HG02678 (cell line): ENCODE results near the gene NDRG2.

Experiments used
- ATAC-seq: cut with Tn5 transposase; IDR thresholded peaks from one replicate; pipeline ENCODE4 v1.9.1; 2021; ENCODE audit warnings: mild to moderate bottlenecking, moderate library complexity; ENCODE audit not compliant: unreplicated experiment

The NDRG2 gene

DNA sequence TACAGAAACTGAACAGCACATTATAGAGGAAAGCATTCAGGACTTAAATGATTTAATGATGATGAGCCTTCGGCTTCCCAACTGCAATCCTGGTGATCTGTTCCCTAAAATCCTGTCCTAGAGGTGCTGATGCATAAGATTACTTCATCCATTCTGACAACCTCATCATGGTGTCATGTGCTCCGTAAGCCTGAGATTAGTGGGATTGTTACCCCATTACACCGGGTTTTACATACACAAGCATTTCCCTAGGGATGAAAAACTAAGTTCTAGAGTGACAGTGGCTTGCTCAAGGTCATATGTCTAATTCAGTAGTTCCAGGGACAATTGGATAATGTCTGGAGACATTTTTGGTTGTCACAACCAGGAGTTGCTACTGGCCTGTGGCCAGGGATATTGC, 12.3 kb upstream of the NDRG2 start:
- ATAC-seq = no peak

DNA sequence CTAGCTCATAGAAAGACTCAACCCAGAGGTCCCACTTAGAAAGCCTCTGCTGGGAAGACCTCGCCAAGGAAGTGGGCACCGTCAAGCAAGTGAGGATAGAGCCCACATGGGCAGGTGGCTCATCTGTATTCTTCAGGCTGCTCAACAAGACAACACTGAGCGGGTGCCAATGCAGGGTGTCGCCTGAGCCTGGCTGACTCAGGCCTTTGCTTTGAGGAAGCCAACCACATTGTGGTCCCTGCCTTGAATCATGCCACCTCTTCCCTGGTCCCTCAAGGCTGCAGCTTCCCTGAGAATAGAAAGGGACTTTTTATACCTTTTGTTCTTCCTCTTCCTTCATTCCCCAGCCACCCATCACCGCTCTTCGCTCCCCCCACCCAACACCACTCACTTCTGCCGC, 11.9 kb upstream of the NDRG2 start:
- no peak for ATAC-seq

DNA sequence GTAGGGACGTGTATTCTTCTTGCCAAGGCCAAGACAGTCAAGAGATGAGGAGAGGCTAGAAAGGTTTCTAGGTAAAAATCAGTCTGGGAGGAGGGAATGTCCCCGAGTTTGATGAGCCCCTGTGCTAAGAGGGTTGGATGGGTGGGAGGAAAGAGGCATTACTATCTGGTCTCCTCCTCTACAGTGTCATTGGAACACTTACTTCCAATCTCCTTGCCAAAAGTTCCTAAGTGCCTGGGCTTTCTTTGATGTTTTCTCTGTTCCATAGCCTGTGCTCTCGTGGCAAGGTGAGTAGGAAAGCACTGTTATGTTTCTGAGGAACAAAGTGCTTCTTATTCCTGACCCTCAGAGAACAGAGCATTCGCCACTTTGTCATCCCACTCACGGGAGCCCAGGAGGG, 9.8 kb upstream of the NDRG2 start, which contains the start of gene RNASE13:
TSS of gene RNASE13 (minus strand) at position 101 of the 400 bp plus-strand sequence. CDS start 519 bp downstream, outside the sequence.
- ATAC-seq = no peak

DNA sequence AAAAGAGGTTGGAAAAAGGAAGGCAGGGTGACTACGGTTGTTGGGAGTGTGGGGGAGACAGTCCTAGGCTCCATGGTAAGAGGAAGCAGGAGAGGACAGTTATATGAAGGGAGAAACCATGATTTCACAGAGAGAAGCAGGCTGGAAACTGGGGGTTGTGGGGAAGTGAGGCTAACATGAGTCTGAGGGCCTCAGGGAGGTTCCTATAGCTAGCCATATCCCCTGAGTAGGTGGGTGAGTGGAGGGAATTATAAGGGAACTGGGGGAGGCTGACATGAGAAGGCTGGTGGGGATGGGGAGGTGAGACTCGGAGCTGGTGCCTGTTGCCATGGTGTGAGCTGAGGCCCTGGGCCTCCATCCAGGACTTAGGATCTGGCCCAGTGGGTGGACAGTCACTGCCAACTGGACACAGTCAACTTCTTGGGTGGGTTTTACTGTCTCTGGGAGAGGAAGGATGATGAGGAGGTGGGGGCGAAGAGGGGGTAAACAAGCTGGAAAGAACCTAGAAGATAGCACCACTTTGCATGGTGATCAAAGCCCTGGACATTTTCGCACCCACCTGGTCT, 8.4 kb upstream of the NDRG2 start:
- ATAC-seq = no peak

DNA sequence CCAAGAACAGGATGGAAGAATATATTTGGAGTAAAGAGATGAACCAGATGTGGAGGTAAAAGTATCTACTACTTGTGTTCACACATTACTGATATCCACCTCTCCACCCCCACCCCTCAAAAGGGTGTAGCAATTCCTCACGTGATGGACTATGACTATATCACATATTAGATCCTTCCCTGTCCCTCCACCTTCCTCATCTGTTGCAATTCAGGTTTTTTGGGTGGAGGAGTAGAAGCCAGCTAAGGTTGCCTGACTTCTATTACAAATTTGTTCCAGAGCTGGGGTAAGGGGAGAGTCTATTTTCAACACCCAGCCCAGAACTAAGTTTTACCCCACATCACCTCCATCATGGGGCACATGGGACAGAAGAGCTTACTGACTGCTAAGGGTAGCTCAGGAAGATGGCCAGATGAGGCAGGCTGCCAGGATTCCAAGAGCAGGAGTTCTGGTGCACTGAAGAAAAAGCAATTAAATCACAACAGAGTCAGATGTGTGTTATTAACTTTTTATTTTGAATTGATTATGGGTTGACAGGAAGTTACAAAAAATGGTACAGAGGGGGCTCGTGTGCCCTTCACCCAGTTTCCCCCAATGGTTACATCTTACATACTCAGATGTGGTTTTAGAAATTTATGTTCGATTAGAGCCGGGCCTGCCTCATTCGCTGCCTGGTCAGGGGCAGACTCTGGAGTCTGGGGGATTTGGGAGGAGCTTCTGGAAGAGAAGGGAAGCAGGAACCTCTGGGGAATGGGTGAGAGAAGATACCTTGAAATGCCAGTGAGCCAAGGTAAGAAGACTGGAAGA, 7.7 kb upstream of the NDRG2 start:
- no peak for ATAC-seq

DNA sequence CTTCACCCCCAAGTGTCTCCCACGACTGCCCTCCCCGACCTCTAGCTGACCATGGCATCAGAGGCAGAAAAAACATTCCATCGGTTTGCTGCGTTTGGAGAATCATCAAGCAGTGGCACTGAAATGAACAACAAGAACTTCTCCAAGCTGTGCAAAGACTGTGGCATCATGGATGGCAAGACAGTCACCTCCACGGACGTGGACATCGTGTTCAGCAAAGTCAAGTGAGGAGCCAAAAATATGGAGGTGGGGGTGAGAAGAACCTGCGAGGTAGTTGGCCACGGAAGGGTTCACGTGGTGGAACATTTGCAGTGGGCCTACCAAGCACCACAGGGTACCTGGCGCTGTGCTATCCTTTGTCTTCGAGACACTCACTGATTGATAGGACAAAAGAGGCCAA, 5.7 kb upstream of the NDRG2 start:
- ATAC-seq = no peak

DNA sequence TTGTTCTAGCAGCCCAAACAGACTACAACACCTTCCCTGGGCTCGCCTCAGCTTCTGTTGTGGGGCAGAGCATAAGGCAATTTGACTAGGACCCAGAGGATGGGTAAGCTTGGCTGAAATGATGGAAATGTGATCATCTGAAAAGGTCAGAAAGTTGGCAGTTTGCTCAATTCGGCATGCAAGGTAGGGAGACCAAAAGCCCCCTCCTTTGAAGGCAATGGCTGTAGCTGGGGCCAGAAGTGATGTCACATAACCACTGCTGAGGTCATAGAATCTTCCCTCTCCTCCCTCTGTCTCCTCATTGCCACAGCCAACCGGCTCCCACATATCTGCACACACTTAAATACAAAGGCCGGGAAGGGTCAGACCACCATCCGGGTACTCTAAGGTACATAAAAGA, 5.1 kb upstream of the NDRG2 start, which contains the start of gene TPPP2:
TSS of gene TPPP2 (plus strand) at position 301 of the 400 bp plus-strand sequence. CDS start 365 bp downstream, outside the sequence.
- no peak for ATAC-seq

DNA sequence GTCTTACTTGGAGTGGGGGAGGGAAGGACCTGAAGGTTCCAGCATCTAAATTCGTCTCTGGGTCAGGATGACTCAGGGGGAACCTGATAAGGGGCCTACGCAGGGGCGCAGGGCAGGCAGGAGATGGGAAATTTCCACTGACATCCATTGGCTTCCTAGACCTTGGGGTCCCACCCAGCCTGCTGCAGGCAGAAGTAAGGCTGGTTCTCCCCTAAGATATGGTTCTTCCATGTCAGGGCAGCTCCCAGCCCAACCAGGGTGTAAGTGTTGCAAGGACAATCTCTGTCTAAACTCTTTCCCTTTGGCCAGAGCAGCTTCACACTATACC, 2.1 kb upstream of the NDRG2 start:
- no peak for ATAC-seq

DNA sequence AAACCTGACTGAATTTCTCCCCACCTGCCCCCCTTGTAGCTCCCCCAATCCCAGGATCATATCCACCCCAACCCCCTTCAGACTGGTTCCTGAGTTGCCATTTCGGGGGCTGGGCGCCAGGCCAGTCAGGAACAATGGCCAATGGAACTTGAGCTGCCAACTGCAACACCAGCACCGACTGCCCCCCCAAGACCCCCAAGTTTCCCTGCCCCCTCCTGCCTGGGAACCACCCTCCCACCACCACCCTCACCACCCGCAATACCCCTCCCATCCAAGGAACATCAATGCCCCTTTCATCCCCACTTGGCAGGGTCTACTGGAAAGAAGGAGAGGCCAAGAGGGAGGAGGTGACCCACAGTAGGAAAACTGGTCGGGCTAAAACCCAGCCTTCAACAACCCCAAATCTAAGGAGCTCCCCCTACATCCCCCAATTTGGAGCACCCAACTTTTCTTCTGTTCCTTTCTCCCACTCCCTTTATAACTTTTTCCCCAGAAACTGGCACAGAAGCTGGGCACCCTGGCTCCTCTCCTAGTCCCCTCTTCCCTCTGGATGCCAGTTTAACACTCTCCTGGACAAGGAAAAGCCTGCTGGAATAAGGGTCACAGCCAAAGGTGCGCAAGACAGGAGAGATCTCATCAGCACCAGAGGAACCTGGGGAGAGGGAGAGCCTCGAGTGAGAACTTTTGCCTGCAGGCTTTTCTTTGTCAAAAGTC, 1.6 kb upstream of the NDRG2 start:
- ATAC-seq = no peak

DNA sequence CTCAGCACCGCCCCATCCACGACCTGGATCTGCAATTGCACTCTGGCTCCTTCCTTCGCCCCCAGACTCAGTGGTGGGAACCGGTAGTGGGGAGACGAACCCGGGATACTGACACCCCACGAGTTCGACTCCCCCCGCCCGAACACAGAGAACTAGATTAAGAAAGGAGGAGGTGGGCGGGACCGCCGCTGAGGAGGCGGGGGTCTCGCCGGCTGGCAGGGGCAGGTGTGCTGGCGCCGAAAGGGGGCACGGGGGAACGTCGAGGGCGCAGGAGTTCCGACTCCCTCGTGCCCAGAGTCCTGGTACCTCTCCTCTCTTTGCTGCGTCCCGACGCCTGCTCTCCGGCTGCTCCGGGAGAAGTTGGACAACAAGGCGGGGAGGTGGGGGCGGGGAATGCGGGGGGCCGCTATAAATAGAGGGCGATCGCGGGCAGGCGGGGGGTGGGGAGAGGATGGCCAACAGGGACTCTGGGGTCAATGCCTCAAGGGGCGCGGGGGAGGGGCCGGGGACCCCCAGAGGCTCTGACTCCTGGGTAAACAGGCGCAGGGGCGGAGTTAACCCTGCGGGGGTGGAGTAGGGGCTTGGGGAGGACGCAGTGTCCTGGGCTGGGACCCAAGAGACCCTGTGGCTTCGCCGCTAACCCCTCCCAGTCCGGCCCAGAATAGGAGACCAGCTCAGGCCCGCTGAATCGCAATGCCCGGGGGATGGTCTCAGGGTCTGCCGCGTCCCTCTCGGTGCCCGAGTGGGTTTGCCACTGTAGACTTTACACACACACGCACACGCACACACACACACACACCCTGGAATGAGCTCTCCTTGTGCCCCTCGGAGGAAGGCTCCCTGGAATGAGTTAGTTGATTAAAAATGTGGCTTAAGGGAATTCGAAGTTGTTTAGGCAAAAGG, 761 bp upstream of the NDRG2 start:
- no peak for ATAC-seq

DNA sequence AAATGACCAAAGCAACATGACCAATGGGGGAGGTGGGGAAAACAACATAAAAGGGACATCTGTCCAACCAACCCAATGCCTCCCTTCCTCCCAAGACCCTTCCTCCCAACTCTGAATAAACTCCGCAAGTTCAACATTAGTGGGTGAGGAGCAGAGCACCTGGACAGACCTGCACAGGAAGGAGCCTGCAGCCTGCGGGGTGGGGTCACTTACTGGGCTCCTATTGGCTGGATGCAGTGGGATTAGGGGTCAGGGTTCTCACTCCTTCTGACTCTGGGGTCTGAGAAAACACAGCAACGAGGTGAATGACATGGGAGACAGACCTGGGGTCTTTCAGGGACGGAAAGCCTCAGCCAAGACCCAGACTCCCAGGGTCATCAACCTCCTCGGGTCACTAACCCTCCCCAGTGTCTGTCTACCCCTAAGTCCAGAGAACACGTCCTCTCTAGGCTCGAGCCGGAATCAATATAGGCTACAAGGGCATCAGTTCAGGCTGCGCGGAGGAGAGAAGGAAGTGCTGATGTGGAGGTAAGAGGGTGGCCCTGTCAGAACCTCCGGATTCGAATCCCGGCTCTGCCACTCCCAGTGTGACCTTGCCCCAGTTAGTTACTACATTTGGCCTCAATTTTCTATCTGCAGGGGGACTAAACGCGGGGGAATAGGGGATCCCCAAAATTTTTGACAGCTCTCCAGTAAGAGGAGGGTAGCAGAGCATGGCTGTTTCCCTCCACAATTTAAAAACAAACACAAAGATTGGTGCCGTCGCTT, 860 bp downstream of the NDRG2 start:
- ATAC-seq = no peak

DNA sequence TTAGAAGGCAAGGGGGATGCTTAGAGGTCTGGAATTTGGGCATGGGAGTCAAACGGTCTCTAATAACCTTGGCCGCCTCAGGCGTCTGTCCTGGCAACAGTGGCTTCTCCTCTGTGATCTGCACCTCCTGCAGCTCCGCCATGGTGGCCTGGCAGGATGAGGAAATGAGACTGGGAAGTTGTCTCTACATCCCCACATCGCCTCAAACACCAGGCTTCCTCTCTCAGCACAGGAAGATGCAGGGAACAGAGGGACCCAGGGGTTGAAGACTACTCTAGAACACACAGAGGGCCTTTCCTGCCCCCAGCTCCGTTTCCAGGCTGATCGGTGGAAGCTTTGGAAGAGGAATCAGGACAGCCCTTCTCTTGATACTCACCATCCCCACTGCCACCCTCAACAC, 1.7 kb downstream of the NDRG2 start:
- ATAC-seq = no peak

DNA sequence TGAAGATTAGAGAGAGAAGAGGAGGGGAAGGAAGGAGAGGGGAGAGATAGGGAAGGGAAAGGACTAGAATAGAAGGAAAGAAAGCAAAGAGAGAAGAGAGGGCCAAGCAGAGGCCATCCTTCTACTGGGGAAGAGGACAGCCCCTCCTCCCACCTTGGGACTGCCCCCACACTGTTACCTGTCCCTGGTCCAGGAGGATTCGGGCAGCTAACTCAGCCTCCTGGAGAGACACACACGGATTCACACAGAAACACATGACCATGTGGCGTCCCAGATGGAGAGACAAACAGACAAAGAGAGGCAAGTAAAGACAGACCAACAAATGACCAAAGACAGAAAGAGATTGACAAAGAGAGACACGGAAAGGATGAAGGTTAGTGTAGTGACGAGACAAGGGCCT, 2.2 kb downstream of the NDRG2 start:
- ATAC-seq = no peak

DNA sequence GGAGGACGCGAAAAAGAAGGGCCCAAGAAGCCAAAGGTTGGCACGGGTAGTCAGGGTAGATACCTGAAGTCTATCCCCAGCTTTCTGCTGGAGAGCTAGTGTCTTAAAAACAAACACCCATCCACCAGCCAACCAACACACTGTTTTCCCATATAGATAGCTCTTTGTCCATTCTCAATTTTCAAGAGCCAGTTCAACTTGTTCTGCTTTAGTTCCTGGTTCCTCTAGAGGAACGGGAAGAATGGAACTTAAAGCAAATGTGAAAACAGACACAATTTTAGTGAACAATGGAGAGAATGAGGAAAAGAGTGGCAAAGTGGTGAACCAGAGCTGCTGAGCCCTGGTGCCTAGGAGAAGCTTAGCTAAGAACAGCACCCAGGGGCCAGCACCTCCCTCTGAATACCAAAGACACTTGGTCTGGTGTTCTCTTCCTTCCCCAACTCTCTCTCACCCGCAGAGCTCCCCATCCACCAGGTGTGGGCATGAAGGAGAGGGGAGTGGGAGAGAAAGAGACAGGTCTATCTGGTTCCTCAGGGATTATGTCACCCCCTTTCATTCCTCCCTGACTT, 3.8 kb downstream of the NDRG2 start:
- ATAC-seq = no peak

DNA sequence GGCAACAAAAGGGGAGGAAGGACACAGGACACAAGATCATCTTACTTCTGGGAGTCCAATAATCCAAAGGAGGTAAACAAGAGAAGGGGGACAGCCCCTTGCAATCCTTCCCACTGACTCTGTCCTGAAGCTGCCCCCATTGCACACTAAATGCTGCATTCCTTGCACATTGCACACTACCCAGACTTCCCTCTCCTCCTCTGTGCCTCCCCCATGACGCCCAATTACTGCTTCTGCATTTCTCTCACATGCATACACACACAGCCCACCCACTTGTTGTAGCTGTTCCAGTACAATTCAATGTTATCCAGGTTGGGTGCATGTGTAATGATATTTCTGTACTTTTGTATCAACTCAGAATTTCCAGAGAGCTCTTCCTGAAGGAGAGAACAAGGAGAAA, 5.5 kb downstream of the NDRG2 start:
- no peak for ATAC-seq

DNA sequence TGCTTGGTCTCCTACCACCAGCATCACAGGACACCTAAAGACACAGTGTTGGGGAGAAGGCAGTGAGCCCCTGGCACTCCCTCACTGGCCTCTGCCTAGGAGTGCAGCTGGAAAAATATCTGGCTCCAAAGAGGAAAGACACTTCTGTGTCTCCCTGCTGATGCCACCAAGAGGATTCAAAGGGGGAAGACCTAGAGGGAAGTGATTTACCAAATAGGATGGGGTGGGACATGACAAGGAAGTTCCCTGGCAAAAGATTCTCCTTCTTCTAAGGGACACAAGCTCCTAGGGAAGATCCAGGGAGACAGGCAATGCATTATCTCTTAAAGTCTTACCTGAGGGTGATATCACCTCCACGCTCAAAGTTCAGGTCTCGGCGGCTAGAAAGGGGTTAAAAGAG, 6.1 kb downstream of the NDRG2 start:
- ATAC-seq = no peak

DNA sequence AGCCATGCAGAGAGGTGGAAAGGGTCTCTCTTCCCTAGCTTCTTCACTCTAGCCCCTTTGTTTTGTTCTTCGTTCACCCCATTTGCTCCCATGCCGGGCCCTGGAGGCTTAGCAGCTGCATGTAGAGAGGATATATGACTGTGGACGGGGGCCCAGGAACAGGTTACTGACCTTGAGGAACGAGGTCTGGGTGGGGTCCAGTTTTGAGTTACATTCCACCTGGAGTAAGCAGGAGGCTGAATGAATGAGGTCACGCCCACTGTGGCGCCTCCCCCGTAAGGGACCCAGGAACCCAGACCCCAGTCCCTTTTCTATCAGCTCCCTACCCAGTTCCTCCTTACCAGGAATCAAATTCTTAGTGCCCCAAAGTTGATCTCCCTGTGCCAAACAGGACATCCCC, 6.6 kb downstream of the NDRG2 start:
- ATAC-seq = no peak

DNA sequence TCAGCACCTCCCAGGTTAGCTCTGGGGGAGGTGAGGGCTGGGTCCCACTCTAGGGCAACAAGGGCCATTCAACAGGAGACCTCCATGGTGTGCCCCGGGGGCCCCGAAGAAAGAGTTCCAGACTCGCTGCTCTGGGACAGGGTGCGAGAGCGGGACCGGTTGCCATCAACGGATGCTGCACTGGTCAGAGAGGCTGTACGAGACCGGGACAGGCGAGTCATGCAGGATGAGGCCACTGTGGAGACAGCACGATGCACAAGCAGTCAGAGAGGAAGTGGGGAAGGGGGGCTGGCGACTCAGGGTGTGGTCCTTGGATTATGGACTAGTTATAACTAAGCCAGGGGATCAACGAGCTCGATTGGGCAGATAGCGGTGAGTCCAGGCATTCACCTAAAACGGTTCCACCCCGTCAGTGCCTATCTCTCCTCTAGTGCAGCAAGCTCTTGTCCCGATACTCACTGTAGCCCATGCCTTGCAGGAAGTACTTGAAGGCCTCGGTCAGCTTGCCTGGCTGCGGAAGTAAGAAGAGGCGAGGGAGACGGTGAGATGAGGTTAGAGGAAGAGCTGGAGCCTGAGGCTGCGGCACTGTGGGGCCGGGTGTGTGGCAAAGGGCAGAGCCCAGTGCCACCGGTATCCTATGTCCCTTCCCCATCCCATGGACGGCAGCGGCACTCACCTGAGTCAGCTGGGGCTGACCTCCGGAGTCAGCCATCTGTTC, 7.2 kb downstream of the NDRG2 start:
- no peak for ATAC-seq

DNA sequence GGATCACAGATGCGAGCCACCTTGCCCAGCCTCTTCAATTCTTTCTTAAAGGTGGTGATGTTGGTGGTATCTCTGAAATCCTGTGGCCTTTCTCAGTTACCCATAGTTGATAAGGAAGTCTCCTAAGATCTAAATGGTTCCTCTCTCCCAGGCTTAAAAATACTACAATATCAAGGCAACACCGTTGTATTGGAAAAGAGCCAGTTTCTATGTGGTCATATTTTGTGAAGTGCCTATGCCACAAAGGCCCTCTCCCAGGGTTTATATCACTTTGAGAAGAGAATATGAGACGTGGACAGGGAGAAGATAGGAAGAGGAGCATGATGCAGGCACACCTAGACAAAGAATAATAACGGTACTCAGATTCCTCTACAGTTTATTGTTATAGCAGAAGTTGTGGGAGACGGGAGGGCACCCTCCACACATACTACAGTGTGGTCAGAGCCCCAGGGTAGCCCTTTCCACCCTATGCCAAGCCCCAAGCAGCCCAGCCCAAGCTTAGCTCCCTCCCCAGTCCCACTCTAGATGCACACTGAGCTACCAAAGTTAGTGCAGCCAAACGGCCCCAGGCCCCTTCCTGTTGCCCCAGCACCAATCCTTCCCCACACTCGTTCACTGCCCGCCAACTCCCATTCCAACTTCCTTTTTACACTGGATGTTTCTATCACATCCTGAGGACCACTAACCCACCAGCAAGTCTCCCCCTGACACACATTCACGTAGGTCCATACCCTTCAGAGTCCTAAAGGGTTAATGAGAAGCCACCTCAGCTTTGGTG, 8.3 kb downstream of the NDRG2 start:
- ATAC-seq = no peak
